HCT116 (cell line): Measurements from ENCODE around the gene ZBTB5. TPM values are rescaled to one million over a fixed set of nuclear protein-coding genes. Genes with fewer than 3 reads are reported as not detected.

Experiments
- ATAC-seq: fragments of 200-7000 bp; cut with Tn5 transposase; 2 replicates; pipeline ENCODE4 v1.9.1; 2020; ENCODE audit warnings: mild to moderate bottlenecking, moderate library complexity
- BruUV-seq: library from RNA; stranded (reverse); fragments of 400-500 nt; replicated peaks from 2 replicates; lab custom pipeline; 2021; lab: Mats Ljungman, UMichigan
- CTCF ChIA-PET: fragments of 300-600 bp; sonication (Branson Sonifier 250); formaldehyde crosslinking; loops from one replicate; lab custom pipeline; 2021; ENCODE audit warnings: antibody characterized with exemption; lab: Charles Lee
- POLR2A ChIA-PET: fragments of 300-600, 350-600 bp; sonication (Branson Sonifier 250); formaldehyde crosslinking; loops from one replicate; lab custom pipeline; 2021; ENCODE audit warnings: antibody characterized with exemption; lab: Charles Lee
- RAD21 ChIA-PET, 2 experiments: fragments of 300-600 bp; sonication (Branson Sonifier 250); formaldehyde crosslinking; loops; one replicate each; lab custom pipeline; 2023; ENCODE audit warnings: low total read pairs in 2 of 2; ENCODE audit not compliant: uncharacterized antibody in 2 of 2, unreplicated experiment in 2 of 2, low non-redundant PET in 1 of 2; lab: Charles Lee
- DNase-seq: peaks from one replicate; pipeline ENCODE4 v3.0.0-alpha.2; 2010; ENCODE audit warnings: low read depth, low spot score
- H2AFZ ChIP-seq: fragments of 200-600 bp; shearing (Covaris generic), sonication (generic); 2 replicates; pipeline ENCODE4 v1.6.1; 2017; ENCODE audit warnings: low read depth, mixed run types, mixed read lengths, antibody characterized with exemption, low read length; ENCODE audit not compliant: poor library complexity, severe bottlenecking
- H3K27ac ChIP-seq: 2 replicates; pipeline ENCODE4 v1.5.1; 2012; ENCODE audit warnings: low read depth, low read length
- H3K27me3 ChIP-seq: fragments of 200-600 bp; sonication (generic); 2 replicates; pipeline ENCODE4 v1.6.1; 2016; ENCODE audit warnings: mixed run types, low read length, mixed read lengths; ENCODE audit not compliant: insufficient read depth
- H3K36me3 ChIP-seq, 2 experiments: fragments of 200-500 bp in 1 of 2; fragments of 200-600 bp in 1 of 2; sonication (Bioruptor generic) in 1 of 2; sonication (generic) in 1 of 2; 2 replicates each; pipeline versions ENCODE4 v1.5.1 to v1.6.1; 2014 to 2016; ENCODE audit warnings: low read length in 2 of 2, inconsistent platforms in 1 of 2, mixed read lengths in 1 of 2, mixed run types in 1 of 2; ENCODE audit not compliant: insufficient read depth in 2 of 2, control insufficient read depth in 1 of 2
- H3K4me1 ChIP-seq, 2 experiments: fragments of 200-600 bp in 1 of 2; sonication (generic) in 1 of 2; 2 replicates each; pipeline versions ENCODE4 v1.5.1 to v1.6.1; 2012 to 2017; ENCODE audit warnings: low read length in 2 of 2, inconsistent platforms in 1 of 2, mild to moderate bottlenecking in 1 of 2, mixed read lengths in 1 of 2, mixed run types in 1 of 2, moderate library complexity in 1 of 2; ENCODE audit not compliant: insufficient read depth in 2 of 2, control insufficient read depth in 1 of 2
- H3K4me2 ChIP-seq: fragments of 200-600 bp; sonication (generic); 2 replicates; pipeline ENCODE4 v1.6.1; 2017; ENCODE audit warnings: mixed run types, low read length, mixed read lengths
- H3K4me3 ChIP-seq, 2 experiments: fragments of 200-600 bp in 1 of 2; sonication (generic) in 1 of 2; replicated peaks in 1 of 2; 2 replicates each; pipeline ENCODE4 v1.5.1; 2011 to 2016; ENCODE audit warnings: low read length in 2 of 2, control low read depth in 1 of 2, low read depth in 1 of 2, mild to moderate bottlenecking in 1 of 2, mixed read lengths in 1 of 2, mixed run types in 1 of 2
- H3K79me2 ChIP-seq: fragments of 200-600 bp; sonication (generic); 2 replicates; pipeline ENCODE4 v1.6.1; 2017; ENCODE audit warnings: mild to moderate bottlenecking, mixed run types, low read length, moderate library complexity, mixed read lengths; ENCODE audit not compliant: insufficient read depth
- H3K9ac ChIP-seq: fragments of 200-600 bp; sonication (generic); 2 replicates; pipeline ENCODE4 v1.6.1; 2016; ENCODE audit warnings: low read length, mixed read lengths
- H3K9me2 ChIP-seq: fragments of 200-600 bp; sonication (generic), shearing (Covaris generic); 2 replicates; pipeline ENCODE4 v1.6.1; 2017; ENCODE audit warnings: mixed run types, mild to moderate bottlenecking, moderate library complexity; ENCODE audit not compliant: insufficient read depth
- H3K9me3 ChIP-seq, 2 experiments: fragments of 200-500 bp in 1 of 2; fragments of 200-600 bp in 1 of 2; sonication (Bioruptor generic) in 1 of 2; sonication (generic) in 1 of 2; 2 replicates each; pipeline ENCODE4 v1.6.1; 2014 to 2017; ENCODE audit warnings: low read length in 2 of 2, mixed read lengths in 2 of 2, inconsistent platforms in 1 of 2, low read depth in 1 of 2, mild to moderate bottlenecking in 1 of 2, mixed run types in 1 of 2, moderate library complexity in 1 of 2; ENCODE audit not compliant: control insufficient read depth in 1 of 2, insufficient read depth in 1 of 2
- H4K20me1 ChIP-seq: fragments of 200-600 bp; sonication (generic), shearing (Covaris generic); 2 replicates; pipeline ENCODE4 v1.6.1; 2017; ENCODE audit warnings: mixed run types, mild to moderate bottlenecking, moderate library complexity; ENCODE audit not compliant: insufficient read depth
- CEBPB ChIP-seq: IDR thresholded peaks from 2 replicates; pipeline ENCODE4 v1.6.1; 2012; ENCODE audit warnings: low read depth
- ELF1 ChIP-seq: IDR thresholded peaks from 2 replicates; pipeline ENCODE4 v1.6.1; 2012; ENCODE audit warnings: low read depth, borderline replicate concordance
- EZH2 ChIP-seq: fragments of 200-600 bp; sonication (generic); IDR thresholded peaks from 2 replicates; pipeline ENCODE4 v1.6.1; 2017; ENCODE audit warnings: antibody characterized with exemption, mixed run types
- EZH2phosphoT487 ChIP-seq: fragments of 200-600 bp; IDR thresholded peaks from 2 replicates; pipeline ENCODE4 v1.6.1; 2018; ENCODE audit warnings: antibody characterized with exemption, borderline replicate concordance
- FOSL1 ChIP-seq: IDR thresholded peaks from 2 replicates; pipeline ENCODE4 v1.6.1; 2012; ENCODE audit warnings: low read depth
- JUND ChIP-seq: IDR thresholded peaks from 2 replicates; pipeline ENCODE4 v1.6.1; 2012
- POLR2A ChIP-seq: IDR thresholded peaks from 2 replicates; pipeline ENCODE4 v1.7.0; 2011; ENCODE audit warnings: borderline replicate concordance; ENCODE audit not compliant: insufficient read depth, insufficient read length; ENCODE audit errors: extremely low read depth
- RAD21 ChIP-seq: IDR thresholded peaks from 2 replicates; pipeline ENCODE4 v1.6.1; 2012; ENCODE audit warnings: low read depth, mild to moderate bottlenecking
- SRF ChIP-seq: IDR thresholded peaks from 2 replicates; pipeline ENCODE4 v1.6.1; 2012; ENCODE audit warnings: low read depth
- TCF7L2 ChIP-seq: IDR thresholded peaks from 2 replicates; pipeline ENCODE4 v1.7.0; 2011; ENCODE audit warnings: borderline replicate concordance, inconsistent platforms; ENCODE audit not compliant: insufficient read depth, insufficient read length; ENCODE audit errors: extremely low read depth
- YY1 ChIP-seq: IDR thresholded peaks from 2 replicates; pipeline ENCODE4 v1.6.1; 2011; ENCODE audit warnings: low read length, low read depth, moderate library complexity, mild to moderate bottlenecking; ENCODE audit not compliant: insufficient replicate concordance; ENCODE audit errors: extremely low read depth
- ZFX ChIP-seq: fragments of 450-650 bp; IDR thresholded peaks from 2 replicates; pipeline ENCODE4 v1.6.1; 2017
- intact Hi-C: fragments of 100-400 bp; cut with micrococcal nuclease; formaldehyde crosslinking; loops from 2 replicates; pipeline ENCODE4 v1.10.0; 2022
- total RNA-seq: library from RNA; stranded (reverse); gene quantifications from one replicate; pipeline ENCODE4 v1.2.1, GENCODE V29; 2021; ENCODE audit not compliant: unreplicated experiment
- TF ChIP-seq, protein P1 (sequence below): IDR thresholded peaks from 2 replicates; pipeline ENCODE4 v1.6.1; 2011; ENCODE audit warnings: mild to moderate bottlenecking, low read length, moderate library complexity; ENCODE audit not compliant: insufficient replicate concordance; ENCODE audit errors: extremely low read depth
- TF ChIP-seq, protein P2 (sequence below), 3 experiments: fragments of 200-600 bp in 1 of 3; sonication (generic) in 1 of 3; IDR thresholded peaks in 2 of 3; conservative IDR thresholded peaks in 1 of 3; 2 replicates each; pipeline ENCODE4 v1.5.1; 2012 to 2017; ENCODE audit warnings: low read depth in 2 of 3, low read length in 2 of 3, antibody characterized with exemption in 1 of 3, borderline replicate concordance in 1 of 3, control low read depth in 1 of 3, mild to moderate bottlenecking in 1 of 3, mixed read lengths in 1 of 3, mixed run types in 1 of 3, moderate library complexity in 1 of 3; ENCODE audit not compliant: insufficient read depth in 1 of 3
- TF ChIP-seq, protein P3 (sequence below): IDR thresholded peaks from 2 replicates; pipeline ENCODE4 v1.6.1; 2012
- TF ChIP-seq, protein P4 (sequence below): IDR thresholded peaks from 2 replicates; pipeline ENCODE4 v1.6.1; 2012; ENCODE audit warnings: low read depth

Gene ZBTB5
- total RNA-seq, 1 experiment from 2014 or later = 22.3 TPM

DNA sequence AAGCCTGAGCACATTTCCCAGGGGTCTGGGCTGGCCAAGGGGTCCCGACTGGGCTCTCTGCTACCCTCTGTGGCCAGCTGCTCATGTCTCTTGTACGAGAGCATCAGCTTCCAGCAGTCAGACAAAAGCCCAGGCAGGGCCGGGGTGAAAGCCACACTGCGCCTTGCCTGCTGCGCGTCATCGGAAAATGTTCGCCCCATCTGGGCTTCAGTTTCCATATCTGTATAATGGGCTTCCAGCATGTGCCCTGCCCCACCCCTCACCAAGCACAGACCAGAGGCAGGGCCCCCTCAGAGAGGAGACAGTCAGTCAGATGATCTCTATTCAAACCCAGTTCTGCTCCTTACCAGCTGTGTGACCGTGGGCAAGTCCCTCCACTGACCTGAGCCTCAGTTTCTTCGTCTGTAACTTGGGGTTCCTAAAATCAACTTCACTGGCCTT, 50.7 kb downstream of the ZBTB5 start:
- Histone ChIP-seq H3K79me2 (no peaks in the 10 kb centered on the region), H3K9me3 (no peaks in the 10 kb centered on the region), H3K9ac (no peak overlapping the region), H3K27ac (no peak overlapping the region; the same call in 1 of the 2 replicates), H3K4me2 (peak overlapping the region; percentile 66), H2AFZ (peak overlapping the region; percentile 82), H3K9me2 (no peaks in the 10 kb centered on the region), H3K4me3 (no peak overlapping the region), H3K27me3 (no peaks in the 10 kb centered on the region), H3K36me3 (no peaks in the 10 kb centered on the region), H4K20me1 (no peaks in the 10 kb centered on the region), H3K4me1 (peaks cover 0 to 19% of the 10 kb centered on the region in 2 experiments; a peak in 2 of 4 replicates)
- TF ChIP-seq ZFX (no peak), YY1 (no peak), EZH2phosphoT487 (no peak), CEBPB (no peak), SRF (no peak), EZH2 (no peak), ELF1 (no peak), POLR2A (no peak), RAD21 (no peak), TCF7L2 (no peak), JUND (no peak), FOSL1 (no peak)
- TF ChIP-seq, protein P1, sequence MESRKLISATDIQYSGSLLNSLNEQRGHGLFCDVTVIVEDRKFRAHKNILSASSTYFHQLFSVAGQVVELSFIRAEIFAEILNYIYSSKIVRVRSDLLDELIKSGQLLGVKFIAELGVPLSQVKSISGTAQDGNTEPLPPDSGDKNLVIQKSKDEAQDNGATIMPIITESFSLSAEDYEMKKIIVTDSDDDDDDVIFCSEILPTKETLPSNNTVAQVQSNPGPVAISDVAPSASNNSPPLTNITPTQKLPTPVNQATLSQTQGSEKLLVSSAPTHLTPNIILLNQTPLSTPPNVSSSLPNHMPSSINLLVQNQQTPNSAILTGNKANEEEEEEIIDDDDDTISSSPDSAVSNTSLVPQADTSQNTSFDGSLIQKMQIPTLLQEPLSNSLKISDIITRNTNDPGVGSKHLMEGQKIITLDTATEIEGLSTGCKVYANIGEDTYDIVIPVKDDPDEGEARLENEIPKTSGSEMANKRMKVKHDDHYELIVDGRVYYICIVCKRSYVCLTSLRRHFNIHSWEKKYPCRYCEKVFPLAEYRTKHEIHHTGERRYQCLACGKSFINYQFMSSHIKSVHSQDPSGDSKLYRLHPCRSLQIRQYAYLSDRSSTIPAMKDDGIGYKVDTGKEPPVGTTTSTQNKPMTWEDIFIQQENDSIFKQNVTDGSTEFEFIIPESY = no peak
- TF ChIP-seq, protein P2, sequence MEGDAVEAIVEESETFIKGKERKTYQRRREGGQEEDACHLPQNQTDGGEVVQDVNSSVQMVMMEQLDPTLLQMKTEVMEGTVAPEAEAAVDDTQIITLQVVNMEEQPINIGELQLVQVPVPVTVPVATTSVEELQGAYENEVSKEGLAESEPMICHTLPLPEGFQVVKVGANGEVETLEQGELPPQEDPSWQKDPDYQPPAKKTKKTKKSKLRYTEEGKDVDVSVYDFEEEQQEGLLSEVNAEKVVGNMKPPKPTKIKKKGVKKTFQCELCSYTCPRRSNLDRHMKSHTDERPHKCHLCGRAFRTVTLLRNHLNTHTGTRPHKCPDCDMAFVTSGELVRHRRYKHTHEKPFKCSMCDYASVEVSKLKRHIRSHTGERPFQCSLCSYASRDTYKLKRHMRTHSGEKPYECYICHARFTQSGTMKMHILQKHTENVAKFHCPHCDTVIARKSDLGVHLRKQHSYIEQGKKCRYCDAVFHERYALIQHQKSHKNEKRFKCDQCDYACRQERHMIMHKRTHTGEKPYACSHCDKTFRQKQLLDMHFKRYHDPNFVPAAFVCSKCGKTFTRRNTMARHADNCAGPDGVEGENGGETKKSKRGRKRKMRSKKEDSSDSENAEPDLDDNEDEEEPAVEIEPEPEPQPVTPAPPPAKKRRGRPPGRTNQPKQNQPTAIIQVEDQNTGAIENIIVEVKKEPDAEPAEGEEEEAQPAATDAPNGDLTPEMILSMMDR (IDR thresholded peaks at IDR 0.05 in 2 of 3, conservative IDR thresholded peaks at IDR 0.05 in 1 of 3; ENCODE audit: borderline replicate concordance in 1 of 3, insufficient read depth in 1 of 3, low read depth in 2 of 3, low read length in 2 of 3) = no peak
- TF ChIP-seq, protein P3, sequence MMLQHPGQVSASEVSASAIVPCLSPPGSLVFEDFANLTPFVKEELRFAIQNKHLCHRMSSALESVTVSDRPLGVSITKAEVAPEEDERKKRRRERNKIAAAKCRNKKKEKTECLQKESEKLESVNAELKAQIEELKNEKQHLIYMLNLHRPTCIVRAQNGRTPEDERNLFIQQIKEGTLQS = no peak
- TF ChIP-seq, protein P4, sequence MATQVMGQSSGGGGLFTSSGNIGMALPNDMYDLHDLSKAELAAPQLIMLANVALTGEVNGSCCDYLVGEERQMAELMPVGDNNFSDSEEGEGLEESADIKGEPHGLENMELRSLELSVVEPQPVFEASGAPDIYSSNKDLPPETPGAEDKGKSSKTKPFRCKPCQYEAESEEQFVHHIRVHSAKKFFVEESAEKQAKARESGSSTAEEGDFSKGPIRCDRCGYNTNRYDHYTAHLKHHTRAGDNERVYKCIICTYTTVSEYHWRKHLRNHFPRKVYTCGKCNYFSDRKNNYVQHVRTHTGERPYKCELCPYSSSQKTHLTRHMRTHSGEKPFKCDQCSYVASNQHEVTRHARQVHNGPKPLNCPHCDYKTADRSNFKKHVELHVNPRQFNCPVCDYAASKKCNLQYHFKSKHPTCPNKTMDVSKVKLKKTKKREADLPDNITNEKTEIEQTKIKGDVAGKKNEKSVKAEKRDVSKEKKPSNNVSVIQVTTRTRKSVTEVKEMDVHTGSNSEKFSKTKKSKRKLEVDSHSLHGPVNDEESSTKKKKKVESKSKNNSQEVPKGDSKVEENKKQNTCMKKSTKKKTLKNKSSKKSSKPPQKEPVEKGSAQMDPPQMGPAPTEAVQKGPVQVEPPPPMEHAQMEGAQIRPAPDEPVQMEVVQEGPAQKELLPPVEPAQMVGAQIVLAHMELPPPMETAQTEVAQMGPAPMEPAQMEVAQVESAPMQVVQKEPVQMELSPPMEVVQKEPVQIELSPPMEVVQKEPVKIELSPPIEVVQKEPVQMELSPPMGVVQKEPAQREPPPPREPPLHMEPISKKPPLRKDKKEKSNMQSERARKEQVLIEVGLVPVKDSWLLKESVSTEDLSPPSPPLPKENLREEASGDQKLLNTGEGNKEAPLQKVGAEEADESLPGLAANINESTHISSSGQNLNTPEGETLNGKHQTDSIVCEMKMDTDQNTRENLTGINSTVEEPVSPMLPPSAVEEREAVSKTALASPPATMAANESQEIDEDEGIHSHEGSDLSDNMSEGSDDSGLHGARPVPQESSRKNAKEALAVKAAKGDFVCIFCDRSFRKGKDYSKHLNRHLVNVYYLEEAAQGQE = no peak
- RAD21 ChIA-PET = no interaction called here
- POLR2A ChIA-PET = no interaction called here
- CTCF ChIA-PET = interaction anchor here (0.8 kb wide), 1 partner anchor 419 kb away, joined by 3 read pairs; no protein-coding TSS in a partner anchor
- no TSS peak for BruUV-seq
- ATAC-seq = no peak
- no peak for DNase-seq
- intact Hi-C loops = no loop called here
